Measurements from ENCODE around the gene BICD2. TPM values are rescaled to one million over a fixed set of nuclear protein-coding genes. Genes with fewer than 3 reads are reported as not detected.
A peak's percentile ranks its signal among the peaks of the same experiment; 100 is the strongest.

BICD2 gene
- total and polyA plus RNA-seq, 4 donors: 2.5 to 16.0 (median 11.2) TPM

- Histone ChIP-seq H3K9me3 (ENCODE audit: control insufficient read depth in 4 of 4, low read length in 3 of 4) (no peaks in the 10 kb centered on the region), H3K27ac (ENCODE audit: low read depth in 1 of 2, low read length in 2 of 2) (no peak overlapping the region), H3K9ac (ENCODE audit: low read depth in 1 of 2, low read length in 2 of 2) (no peak overlapping the region), H3K4me1 (ENCODE audit: control insufficient read depth in 4 of 4, insufficient read depth in 4 of 4, low read length in 3 of 4) (peaks cover 0 to 6% (median 1%) of the 10 kb centered on the region in 4 donors), H3K36me3 (ENCODE audit: control insufficient read depth in 4 of 4, insufficient read depth in 3 of 4, low read depth in 1 of 4, low read length in 3 of 4) (peaks cover 4 to 44% (median 22%) of the 10 kb centered on the region in 4 donors), H3K27me3 (ENCODE audit: control insufficient read depth in 4 of 4, insufficient read depth in 4 of 4, low read length in 3 of 4) (no peaks in the 10 kb centered on the region), H3K4me3 (ENCODE audit: low read depth in 1 of 3, low read length in 3 of 3) (no peak overlapping the region)
- TF ChIP-seq MAX (IDR thresholded peaks at IDR 0.05) (no peak), FOXA2 (IDR thresholded peaks at IDR 0.05) (no peak), HNF4A (conservative IDR thresholded peaks at IDR 0.05) (no peak), REST (IDR thresholded peaks at IDR 0.05) (no peak), RAD21 (IDR thresholded peaks at IDR 0.05) (no peak), ATF3 (IDR thresholded peaks at IDR 0.05) (no peak), FOXA1 (IDR thresholded peaks at IDR 0.05) (no peak), YY1 (IDR thresholded peaks at IDR 0.05) (no peak), SP1 (IDR thresholded peaks at IDR 0.05) (no peak), NR2F2 (IDR thresholded peaks at IDR 0.05) (no peak), RXRA (IDR thresholded peaks at IDR 0.05) (no peak), HNF4G (IDR thresholded peaks at IDR 0.05) (no peak)
- 85% methylated on average over 9 of the region's 9 CpGs for WGBS
- peak; percentile 27 for DNase-seq (ENCODE audit: low spot score)
These were observed 40.8 kb downstream of the BICD2 start for GRCh38 chr9:92723801-92724323.

GRCh38 chr9:92723299-92723625 lies 41.4 kb downstream of the BICD2 start:
- Histone ChIP-seq H3K27ac (ENCODE audit: low read depth in 1 of 2, low read length in 2 of 2) (no peak overlapping the region), H3K27me3 (ENCODE audit: control insufficient read depth in 4 of 4, insufficient read depth in 4 of 4, low read length in 3 of 4) (no peaks in the 10 kb centered on the region), H3K9ac (ENCODE audit: low read depth in 1 of 2, low read length in 2 of 2) (no peak overlapping the region), H3K4me3 (ENCODE audit: low read depth in 1 of 3, low read length in 3 of 3) (no peak overlapping the region), H3K36me3 (ENCODE audit: control insufficient read depth in 4 of 4, insufficient read depth in 3 of 4, low read depth in 1 of 4, low read length in 3 of 4) (peaks cover 5 to 50% (median 24%) of the 10 kb centered on the region in 4 donors), H3K9me3 (ENCODE audit: control insufficient read depth in 4 of 4, low read length in 3 of 4) (no peaks in the 10 kb centered on the region), H3K4me1 (ENCODE audit: control insufficient read depth in 4 of 4, insufficient read depth in 4 of 4, low read length in 3 of 4) (peaks cover 0 to 6% (median 1%) of the 10 kb centered on the region in 4 donors)
- no peak for DNase-seq (ENCODE audit: low spot score)
- no peak for TF ChIP-seq TAF1 (conservative IDR thresholded peaks at IDR 0.05)
- TF ChIP-seq FOXA1 (IDR thresholded peaks at IDR 0.05): no peak
- no peak for TF ChIP-seq HNF4G (IDR thresholded peaks at IDR 0.05)
- TF ChIP-seq REST (IDR thresholded peaks at IDR 0.05): no peak
- no peak for TF ChIP-seq ATF3 (IDR thresholded peaks at IDR 0.05)
- no peak for TF ChIP-seq RXRA (IDR thresholded peaks at IDR 0.05)
- no peak for TF ChIP-seq EGR1 (IDR thresholded peaks at IDR 0.05; ENCODE audit: low read depth in 2 of 2)
- no peak for TF ChIP-seq CTCF (IDR thresholded peaks at IDR 0.05; ENCODE audit: low read depth, low read length, missing input control)
- TF ChIP-seq MAX (IDR thresholded peaks at IDR 0.05): no peak
- TF ChIP-seq RAD21 (IDR thresholded peaks at IDR 0.05): no peak
- TF ChIP-seq HNF4A (conservative IDR thresholded peaks at IDR 0.05): no peak
- no peak for TF ChIP-seq NR2F2 (IDR thresholded peaks at IDR 0.05)
- no peak for TF ChIP-seq ZBTB33 (IDR thresholded peaks at IDR 0.05)
- TF ChIP-seq FOXA2 (IDR thresholded peaks at IDR 0.05): no peak
- TF ChIP-seq SP1 (IDR thresholded peaks at IDR 0.05): no peak
- 87% methylated on average over 3 of the region's 3 CpGs for WGBS
